PFSK-1 (cell line): ENCODE data around the gene TLE4.

Experiments used
- FOXP2 ChIP-seq: optimal IDR thresholded peaks from 2 replicates; pipeline ENCODE3; 2011; ENCODE audit warnings: borderline replicate concordance, control low read depth, inconsistent platforms; ENCODE audit not compliant: insufficient read depth; ENCODE audit errors: extremely low read length, extremely low read depth
- POLR2AphosphoS5 ChIP-seq: IDR thresholded peaks from 2 replicates; pipeline ENCODE4 v1.6.1; 2012; ENCODE audit warnings: low read depth, mild to moderate bottlenecking, control low read depth, low read length, moderate library complexity
- SIN3A ChIP-seq: IDR thresholded peaks from 2 replicates; pipeline ENCODE4 v1.6.1; 2012; ENCODE audit warnings: mild to moderate bottlenecking, low read length, moderate library complexity, borderline replicate concordance; ENCODE audit not compliant: insufficient read depth
- TAF1 ChIP-seq: IDR thresholded peaks from 2 replicates; pipeline ENCODE4 v1.6.1; 2012; ENCODE audit warnings: low read length, control low read depth, borderline replicate concordance; ENCODE audit not compliant: insufficient read depth
- TF ChIP-seq, protein P1 (sequence below), 2 experiments: IDR thresholded peaks; 2 replicates each; pipeline versions ENCODE4 v1.6.1 to v1.8.0; 2011 to 2012; ENCODE audit warnings: low read depth in 2 of 2, low read length in 2 of 2, control low read depth in 1 of 2, inconsistent platforms in 1 of 2, mild to moderate bottlenecking in 1 of 2, moderate library complexity in 1 of 2; ENCODE audit not compliant: insufficient read depth in 1 of 2

The TLE4 gene

DNA sequence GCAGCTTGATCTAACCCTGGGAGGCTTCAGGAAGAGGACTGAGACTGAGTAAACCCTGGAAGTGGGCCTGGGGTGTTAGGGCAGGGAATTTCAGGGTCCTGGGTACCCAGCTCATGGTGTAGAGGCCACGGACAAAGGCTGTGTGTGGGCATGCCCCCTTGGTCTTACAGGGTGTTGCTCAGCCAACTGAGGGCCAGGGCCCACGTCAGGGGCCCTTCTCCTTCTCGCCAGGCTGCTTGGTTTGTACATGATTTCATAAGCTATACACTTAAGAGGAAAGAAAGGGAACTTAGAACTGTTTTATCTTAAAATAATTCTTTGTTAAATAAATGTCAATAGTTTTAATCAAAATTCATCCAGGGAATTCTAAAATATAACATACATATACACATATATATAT is 95.4 kb downstream of the TLE4 start:
- no peak for TF ChIP-seq POLR2AphosphoS5
- TF ChIP-seq, protein P1, sequence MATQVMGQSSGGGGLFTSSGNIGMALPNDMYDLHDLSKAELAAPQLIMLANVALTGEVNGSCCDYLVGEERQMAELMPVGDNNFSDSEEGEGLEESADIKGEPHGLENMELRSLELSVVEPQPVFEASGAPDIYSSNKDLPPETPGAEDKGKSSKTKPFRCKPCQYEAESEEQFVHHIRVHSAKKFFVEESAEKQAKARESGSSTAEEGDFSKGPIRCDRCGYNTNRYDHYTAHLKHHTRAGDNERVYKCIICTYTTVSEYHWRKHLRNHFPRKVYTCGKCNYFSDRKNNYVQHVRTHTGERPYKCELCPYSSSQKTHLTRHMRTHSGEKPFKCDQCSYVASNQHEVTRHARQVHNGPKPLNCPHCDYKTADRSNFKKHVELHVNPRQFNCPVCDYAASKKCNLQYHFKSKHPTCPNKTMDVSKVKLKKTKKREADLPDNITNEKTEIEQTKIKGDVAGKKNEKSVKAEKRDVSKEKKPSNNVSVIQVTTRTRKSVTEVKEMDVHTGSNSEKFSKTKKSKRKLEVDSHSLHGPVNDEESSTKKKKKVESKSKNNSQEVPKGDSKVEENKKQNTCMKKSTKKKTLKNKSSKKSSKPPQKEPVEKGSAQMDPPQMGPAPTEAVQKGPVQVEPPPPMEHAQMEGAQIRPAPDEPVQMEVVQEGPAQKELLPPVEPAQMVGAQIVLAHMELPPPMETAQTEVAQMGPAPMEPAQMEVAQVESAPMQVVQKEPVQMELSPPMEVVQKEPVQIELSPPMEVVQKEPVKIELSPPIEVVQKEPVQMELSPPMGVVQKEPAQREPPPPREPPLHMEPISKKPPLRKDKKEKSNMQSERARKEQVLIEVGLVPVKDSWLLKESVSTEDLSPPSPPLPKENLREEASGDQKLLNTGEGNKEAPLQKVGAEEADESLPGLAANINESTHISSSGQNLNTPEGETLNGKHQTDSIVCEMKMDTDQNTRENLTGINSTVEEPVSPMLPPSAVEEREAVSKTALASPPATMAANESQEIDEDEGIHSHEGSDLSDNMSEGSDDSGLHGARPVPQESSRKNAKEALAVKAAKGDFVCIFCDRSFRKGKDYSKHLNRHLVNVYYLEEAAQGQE (IDR thresholded peaks at IDR 0.05; ENCODE audit: insufficient read depth in 1 of 2, low read depth in 2 of 2, low read length in 2 of 2) = no peak
- no peak for TF ChIP-seq SIN3A
- no peak for TF ChIP-seq FOXP2
- TF ChIP-seq TAF1 = no peak

DNA sequence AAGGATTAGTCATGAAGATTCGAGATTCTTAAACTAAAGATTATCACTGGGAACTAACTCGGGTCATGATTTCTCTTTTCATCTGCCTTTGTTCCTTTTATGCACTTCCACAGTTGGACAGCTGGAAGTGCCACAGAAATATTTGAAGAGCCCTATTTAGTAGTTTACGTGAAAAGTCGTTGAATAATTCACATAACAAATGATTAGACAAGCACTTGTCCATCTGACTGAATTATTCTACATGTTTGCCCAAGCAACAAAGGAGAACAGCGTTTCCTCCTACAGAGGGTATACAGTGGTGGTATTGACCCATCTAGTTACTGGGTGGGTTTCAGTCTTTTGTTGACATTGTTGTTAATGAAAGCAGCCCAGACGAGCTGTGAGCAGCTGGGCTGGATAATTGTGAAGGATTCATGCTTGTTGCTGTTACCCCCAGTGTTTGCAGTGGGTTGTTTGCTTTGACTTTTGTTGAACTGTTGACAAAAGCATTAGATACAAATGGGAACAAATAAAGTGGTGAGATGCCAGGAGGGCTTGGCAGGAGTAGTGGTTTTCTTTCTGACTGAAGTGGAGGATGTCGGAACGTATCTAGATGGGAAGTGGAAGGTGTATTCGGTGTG is 96.2 kb downstream of the TLE4 start:
- no peak for TF ChIP-seq TAF1
- no peak for TF ChIP-seq POLR2AphosphoS5
- no peak for TF ChIP-seq SIN3A
- TF ChIP-seq, protein P1 (IDR thresholded peaks at IDR 0.05; ENCODE audit: insufficient read depth in 1 of 2, low read depth in 2 of 2, low read length in 2 of 2) = no peak
- TF ChIP-seq FOXP2 = no peak

DNA sequence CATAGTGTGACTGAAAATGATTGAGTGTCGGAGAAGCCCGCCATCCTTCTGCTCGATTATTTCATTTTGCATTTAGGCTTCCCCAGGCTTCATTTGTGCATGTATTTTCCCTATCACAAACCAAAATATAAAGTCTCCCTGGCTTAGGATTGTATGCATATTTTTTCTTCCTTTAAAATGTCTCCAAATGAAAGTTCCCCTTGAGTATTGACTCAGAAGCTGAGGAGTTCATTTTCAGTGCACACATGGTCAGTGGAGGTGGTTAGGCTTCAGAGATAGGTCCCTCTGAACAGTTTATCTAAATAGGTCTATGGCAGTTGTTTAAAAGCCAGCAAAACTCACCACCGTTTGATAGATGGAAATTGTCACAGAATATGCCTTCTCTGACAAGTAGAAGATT is 97.2 kb downstream of the TLE4 start:
- TF ChIP-seq TAF1 (no peak), POLR2AphosphoS5 (no peak), FOXP2 (no peak), SIN3A (no peak)
- TF ChIP-seq, protein P1 (IDR thresholded peaks at IDR 0.05; ENCODE audit: insufficient read depth in 1 of 2, low read depth in 2 of 2, low read length in 2 of 2) = no peak

DNA sequence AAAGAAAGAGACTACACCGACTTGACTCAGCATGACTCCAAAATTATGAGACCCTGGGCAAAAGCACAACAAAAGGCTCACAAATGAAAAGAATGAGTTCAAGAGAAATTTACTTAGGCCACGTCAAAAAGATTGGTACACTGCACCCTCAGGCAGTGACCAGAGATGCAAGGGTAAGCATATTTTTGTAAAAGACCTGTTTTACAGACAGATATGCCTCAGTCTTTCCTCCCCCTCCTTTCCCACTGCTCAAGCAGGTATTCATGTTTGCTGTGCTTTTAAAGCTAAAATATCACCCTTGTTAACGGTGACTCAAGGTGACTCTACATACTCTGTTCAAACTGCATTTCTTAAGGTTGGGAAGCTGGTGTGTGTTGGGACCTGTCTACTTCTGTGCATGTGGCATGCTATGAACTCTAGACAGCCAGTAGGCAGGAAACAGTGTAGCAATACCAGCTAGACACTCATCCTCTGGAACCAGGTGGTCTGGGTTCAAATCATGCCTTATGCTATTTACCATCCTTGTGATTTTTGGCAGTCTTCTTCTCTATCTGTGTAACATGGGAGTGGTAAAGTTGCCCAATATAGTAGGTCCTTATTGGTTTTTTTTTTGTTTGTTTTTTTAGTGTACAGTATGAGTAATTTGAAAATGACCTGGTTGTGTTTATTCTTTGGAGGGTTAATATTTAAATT is 98.7 kb downstream of the TLE4 start:
- TF ChIP-seq FOXP2 (no peak), SIN3A (no peak), TAF1 (no peak), POLR2AphosphoS5 (no peak)
- TF ChIP-seq, protein P1 (IDR thresholded peaks at IDR 0.05; ENCODE audit: insufficient read depth in 1 of 2, low read depth in 2 of 2, low read length in 2 of 2) = no peak
